NCI-H2171 treated with DMSO at 0.1 percent for 48 hours (cell line): Measurements from ENCODE around the gene SEMA6C.

ENCODE experiments used
- DNase-seq: peaks from one replicate; lab custom pipeline; 2025; lab: John Stamatoyannopoulos, UW

SEMA6C gene

DNA sequence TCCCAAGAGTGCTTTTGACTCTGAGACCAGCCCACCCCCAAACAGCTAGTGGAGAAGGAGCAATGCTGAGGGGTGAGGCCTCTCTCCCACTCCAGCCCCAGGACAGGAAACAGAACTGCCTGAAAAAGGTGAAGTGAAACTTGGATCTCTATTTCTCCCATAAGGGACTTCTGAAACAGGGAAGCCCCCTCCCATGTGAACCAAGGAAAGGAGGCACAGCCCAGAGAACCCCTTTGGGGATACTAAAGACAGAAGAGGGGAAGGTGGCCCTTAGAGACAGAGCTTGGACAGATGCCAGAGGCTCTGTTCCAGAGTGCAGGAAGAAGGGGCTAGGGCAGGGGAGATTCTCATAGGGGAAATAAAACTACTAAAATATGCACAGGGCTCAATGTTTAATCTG, 12.9 kb upstream of the SEMA6C start:
- peak; percentile 35 for DNase-seq

- DNase-seq = no peak
Observed at GRCh38 chr1:151158751-151159251, 12.4 kb upstream of the SEMA6C start.

DNA sequence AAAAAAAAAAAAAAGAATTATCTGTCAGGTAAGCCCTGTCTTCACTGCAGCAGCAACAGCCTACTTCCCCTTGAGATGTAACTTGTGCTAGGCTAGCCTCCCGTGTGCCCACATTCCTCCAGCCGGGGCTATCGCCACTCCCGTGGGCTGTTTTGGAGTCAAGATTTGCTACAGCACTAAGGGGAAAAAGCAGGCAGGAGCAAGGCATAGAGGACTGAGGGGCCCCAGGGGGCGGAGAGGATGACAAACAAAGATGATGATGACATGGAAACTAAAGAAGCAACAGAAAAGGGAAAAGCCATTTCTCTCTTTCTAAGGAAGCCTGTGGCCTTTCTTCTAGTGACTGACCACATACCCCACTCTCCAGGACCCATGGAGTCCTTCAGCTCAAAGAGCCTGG, 11.9 kb upstream of the SEMA6C start:
- DNase-seq = no peak

DNA sequence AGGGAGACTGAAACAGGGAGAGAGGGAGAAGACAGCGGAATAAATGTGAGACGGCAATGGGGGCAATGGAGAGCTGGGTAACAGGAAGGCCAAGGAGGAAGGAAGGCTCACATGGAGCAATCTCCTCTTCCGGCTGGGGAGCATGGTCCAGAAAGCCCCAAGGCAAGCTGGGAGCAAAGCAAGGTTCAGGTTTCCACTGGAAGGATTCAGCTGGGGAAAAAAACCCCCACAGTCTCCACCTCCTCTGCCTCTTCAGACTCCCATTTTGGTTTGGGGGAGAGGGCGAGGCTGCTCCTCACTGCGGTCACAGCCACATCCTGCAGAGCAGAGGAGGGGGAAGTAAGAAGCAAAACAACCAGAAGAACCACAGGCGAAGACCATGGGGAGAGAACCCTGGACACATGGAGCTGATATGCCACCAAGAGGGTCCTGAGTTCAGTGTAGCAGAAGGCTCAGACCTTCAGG, 10.7 kb upstream of the SEMA6C start:
- no peak for DNase-seq

DNA sequence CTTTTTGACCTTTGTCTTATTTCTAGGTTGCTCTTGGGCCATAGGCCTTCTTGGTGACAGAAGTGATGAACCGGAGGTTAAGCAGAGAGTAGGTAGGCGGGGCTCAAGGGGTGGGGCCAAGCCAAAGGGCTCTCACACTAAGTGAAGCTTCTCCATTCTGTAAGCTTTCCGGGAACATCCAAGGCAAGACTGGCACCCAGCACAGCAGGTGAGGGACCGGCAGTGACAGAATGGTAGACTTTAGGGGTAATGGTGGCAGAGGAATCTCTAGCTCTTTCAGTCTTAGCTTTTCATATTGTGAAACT, 10.0 kb upstream of the SEMA6C start, which contains the start of gene TNFAIP8L2:
Gene TNFAIP8L2, plus strand, starts transcription at position 135 of the 305 bp plus-strand sequence. CDS start 2,049 bp downstream, outside the sequence.
- no peak for DNase-seq

- DNase-seq = no peak
Observed at GRCh38 chr1:151147665-151148064, 1.2 kb upstream of the SEMA6C start.

GRCh38 chr1:151147132-151147503, 687 bp upstream of the SEMA6C start:
- no peak for DNase-seq

GRCh38 chr1:151146072-151146411, 389 bp downstream of the SEMA6C start:
- DNase-seq = no peak

GRCh38 chr1:151145304-151146071, 943 bp downstream of the SEMA6C start:
- DNase-seq = no peak

DNA sequence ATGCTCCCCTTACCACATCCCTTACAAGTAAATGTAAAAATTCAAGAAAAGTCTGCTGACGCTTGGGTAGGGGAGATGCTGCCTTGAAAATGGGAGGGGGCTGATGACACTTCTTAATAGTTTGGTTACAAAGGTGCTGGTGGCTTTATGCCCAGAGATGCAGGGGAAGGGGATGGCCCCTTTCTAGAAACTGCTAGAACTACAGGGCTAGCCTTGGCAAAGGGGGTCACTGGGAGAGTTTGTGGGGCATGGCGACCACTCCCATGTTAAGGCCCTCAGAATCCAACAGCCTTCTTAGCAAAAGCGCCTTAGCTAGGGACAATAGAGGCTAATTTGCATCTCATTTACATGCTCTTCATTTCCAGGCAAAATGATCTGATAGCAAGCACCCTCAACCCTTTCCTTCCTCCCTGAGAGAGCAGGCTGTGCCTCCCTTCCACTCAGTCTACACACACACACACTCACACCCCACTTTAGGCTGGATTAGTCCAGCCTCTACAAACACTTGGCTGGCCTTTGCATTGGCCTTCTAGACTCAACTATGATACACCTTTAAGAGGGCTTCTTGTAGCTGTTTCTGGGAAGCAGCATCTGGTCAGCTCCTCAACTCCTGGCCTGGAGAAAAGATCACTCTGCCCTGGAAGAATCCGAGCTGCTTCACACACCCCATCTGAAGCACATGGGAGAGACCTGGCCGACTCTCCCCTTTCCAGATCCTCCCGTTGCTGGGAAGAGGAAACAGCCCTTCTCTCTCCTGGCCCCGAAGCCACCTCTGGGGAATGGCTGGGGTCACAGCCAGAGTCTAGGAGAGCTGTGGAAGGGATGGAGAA, 1.7 kb downstream of the SEMA6C start:
- DNase-seq = no peak

- DNase-seq = no peak
Observed at GRCh38 chr1:151143986-151144385, 2.4 kb downstream of the SEMA6C start.

- DNase-seq = no peak
Observed at GRCh38 chr1:151143057-151143435, 3.4 kb downstream of the SEMA6C start.

DNA sequence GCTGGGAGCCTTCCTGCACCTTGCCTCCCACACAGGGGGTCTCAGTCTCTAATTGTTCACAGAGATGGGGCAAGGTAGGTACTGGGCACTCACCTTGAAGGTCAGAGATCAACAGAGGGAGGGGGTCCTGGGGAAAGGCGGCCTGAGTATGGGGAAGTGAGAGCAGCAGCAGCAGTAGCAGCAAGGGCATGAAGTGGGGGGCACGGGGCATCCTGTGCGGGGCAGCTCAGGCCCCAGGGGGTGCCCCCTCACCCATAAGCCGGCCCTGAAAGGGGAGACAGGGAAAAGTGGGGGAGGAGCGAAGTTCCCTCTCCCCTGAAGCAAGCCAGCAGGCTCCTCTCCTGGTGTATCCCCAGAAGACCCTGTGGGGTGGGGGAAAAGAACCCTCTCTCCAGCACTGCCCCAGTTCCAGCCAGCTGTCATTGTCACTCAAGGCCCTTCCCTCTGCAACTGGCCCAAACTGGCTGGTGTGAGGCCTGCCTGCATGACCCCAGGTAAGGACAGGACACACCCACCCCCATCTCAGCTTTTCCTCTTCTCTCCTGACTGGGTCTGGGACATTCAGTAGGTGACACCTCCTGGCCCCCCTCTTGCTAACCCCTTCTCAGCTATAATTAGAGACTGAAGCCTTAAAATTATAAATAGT, 3.9 kb downstream of the SEMA6C start:
- no peak for DNase-seq

DNA sequence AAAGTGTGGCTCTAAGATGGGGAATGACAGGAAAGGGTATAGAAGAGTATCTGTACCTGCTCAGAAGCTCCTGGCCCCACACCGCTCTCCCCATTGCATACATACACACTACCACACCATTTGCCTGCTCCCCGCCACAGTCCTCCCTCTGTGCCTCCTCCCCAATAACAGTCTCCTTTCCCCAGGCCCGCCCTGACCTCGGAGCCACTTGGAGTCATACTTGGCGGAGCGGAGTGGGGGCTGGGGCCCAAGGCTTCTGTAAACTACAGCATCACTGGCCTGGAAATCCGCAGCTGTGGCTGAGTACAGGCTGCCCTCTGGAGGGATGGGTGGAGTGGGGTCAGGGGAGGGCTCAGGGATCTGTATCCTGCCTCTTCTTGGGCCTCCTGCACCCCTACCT, 8.6 kb downstream of the SEMA6C start:
- DNase-seq = no peak

- DNase-seq = no peak
Observed at GRCh38 chr1:151135433-151136385, 10.7 kb downstream of the SEMA6C start.

DNA sequence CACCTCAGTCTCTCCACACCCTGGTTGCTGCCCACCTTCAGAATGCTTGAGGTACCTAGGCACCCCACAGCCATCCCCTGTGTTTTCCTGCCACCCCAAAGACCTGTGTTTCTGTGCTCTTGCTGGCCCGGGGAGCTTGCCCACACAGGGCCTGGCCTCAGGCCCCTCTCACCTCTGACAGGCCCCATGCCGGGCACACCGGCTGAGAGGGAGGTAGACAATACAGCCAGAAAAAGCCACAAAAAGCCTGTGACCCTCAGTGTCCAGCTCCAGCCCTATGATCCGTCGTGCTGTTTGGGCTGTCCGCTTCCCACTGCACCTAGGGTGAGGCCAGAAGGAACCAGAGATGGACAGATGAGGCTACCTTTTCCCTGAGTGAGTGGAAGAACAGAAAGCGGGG, 11.4 kb downstream of the SEMA6C start:
- no peak for DNase-seq

DNA sequence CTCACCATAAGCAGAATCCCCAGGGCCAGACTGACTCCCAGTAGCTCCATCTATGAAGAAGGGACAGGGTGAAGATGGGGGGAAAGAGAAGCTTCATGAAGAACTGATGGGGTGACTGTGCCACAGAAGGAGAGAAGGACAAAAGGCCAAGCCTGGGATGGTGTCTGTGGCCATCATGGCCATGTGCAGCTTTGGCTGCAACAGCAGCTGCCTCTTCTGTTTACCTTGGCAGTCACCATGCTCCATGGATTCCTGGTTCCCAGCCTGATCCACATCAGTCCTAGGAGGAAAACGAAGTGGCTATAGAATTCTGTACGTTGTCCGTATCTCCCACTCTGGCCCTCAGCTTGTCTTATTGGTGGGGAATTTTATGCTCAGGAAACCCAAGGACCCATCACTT, 12.0 kb downstream of the SEMA6C start:
- no peak for DNase-seq

DNA sequence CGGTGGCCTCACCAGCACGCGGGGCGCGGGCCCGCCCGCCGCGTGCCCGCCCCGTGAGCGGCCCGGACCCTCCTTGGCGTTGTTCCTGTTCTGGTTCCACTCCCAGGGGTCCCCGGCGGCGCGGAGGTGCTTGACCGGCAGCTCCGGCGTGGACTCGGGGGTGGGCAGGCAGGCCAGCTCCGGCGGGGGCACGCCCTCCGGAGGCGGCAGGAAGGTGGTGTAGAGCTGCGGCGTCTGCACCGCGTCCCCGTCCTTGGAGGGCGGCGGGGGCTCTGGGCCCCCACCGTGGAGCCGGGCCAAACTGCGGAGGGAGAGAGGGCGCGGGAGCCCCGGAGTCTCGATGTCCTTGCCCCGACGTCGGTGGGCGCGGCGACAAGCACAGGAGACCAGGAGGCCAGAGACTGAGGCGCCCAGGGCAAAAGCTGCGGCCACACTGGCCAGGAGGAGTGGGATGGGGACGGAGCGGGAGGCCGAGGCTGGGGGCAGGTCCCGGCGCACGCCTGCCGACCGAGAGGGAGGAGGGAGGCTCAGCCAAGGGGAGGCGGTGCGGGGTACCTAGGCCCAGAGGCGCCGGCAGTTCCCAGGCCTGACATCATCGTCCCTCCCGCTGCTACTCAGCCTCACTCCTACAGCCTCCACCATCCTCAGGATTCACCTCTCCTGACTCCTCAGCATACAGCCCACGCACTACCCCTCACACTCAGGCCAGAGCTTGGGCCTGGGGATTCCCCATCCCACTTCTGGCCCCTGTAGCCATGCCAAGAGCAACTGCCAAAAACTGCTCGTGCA, 13.2 kb downstream of the SEMA6C start:
- no peak for DNase-seq

GRCh38 chr1:151132335-151133017, 14.0 kb downstream of the SEMA6C start:
- DNase-seq = no peak

DNA sequence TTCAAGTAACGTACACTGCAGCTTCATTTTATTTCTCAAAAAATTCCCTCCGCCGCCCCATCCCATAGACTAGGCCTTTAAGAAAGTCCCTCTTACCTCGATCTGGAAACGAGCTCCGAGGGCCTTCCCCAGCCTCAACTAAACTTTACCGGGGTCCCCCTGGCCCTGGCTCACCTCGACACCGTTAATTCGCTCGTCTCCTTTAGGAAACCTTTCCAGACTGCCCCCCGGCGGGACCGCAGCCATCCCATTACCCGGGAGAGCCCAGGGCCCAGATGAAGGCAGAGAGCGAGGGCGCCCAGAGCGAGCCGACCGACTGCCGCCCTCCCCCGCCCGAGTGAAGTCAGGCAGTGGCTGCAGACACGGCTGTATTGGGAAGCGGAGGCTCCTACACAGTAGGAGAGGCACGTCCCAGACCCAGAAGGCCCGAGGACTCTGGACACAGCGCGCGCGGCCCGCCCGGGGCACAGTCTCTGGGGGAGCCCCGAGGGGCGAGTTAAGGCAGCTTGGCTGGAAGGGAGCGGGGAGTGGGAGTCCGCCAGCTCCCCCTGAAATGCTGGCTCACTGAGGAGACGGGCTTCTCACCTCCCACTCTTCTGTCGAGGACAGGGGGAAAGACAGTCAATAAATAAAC, 14.6 kb downstream of the SEMA6C start:
- DNase-seq = no peak
